ENCODE data around the gene USP26.
"Not testable (repeated sequence)": the region's sequence is repeated elsewhere in the genome, so short reads cannot be mapped to it uniquely, and the experiment has no call there.

The USP26 gene

GRCh38 chrX:133054761-133055405 is 42.0 kb downstream of the USP26 start:
- ATAC-seq (no peak), DNase-seq (no peak)
- H3K9me3 Mint-ChIP-seq: no peaks in the 10 kb centered on the region
- no peak overlapping the region for H3K27ac Mint-ChIP-seq
- H3K4me3 Mint-ChIP-seq: no peak overlapping the region
- H3K27me3 Mint-ChIP-seq: peaks cover 3% of the 10 kb centered on the region
- no peaks in the 10 kb centered on the region for H3K36me3 Mint-ChIP-seq (ENCODE audit: low read depth)
- no peaks in the 10 kb centered on the region for H3K4me1 Mint-ChIP-seq

- Mint-ChIP-seq H3K36me3 (ENCODE audit: low read depth) (no peaks in the 10 kb centered on the region), H3K27ac (no peak overlapping the region), H3K4me3 (no peak overlapping the region), H3K4me1 (no peaks in the 10 kb centered on the region), H3K9me3 (no peaks in the 10 kb centered on the region), H3K27me3 (peaks cover 2% of the 10 kb centered on the region)
- ATAC-seq (no peak), DNase-seq (no peak)
Observed at GRCh38 chrX:133053861-133054598, 42.9 kb downstream of the USP26 start.

- H3K27ac Mint-ChIP-seq: no peak overlapping the region
- no peak for DNase-seq
- peaks cover 1% of the 10 kb centered on the region for H3K27me3 Mint-ChIP-seq
- no peaks in the 10 kb centered on the region for H3K4me1 Mint-ChIP-seq
- no peak overlapping the region for H3K4me3 Mint-ChIP-seq
- no peaks in the 10 kb centered on the region for H3K9me3 Mint-ChIP-seq
- ATAC-seq: no peak
- no peaks in the 10 kb centered on the region for H3K36me3 Mint-ChIP-seq (ENCODE audit: low read depth)
Observed at GRCh38 chrX:133048751-133049150, 48.2 kb downstream of the USP26 start.

GRCh38 chrX:133046601-133047000 is 50.3 kb downstream of the USP26 start:
- Mint-ChIP-seq H3K27ac (no peak overlapping the region), H3K4me3 (no peak overlapping the region), H3K9me3 (no peaks in the 10 kb centered on the region), H3K4me1 (no peaks in the 10 kb centered on the region), H3K27me3 (no peaks in the 10 kb centered on the region), H3K36me3 (ENCODE audit: low read depth) (no peaks in the 10 kb centered on the region)
- DNase-seq: no peak
- no peak for ATAC-seq

- Mint-ChIP-seq H3K27ac (no peak overlapping the region), H3K36me3 (ENCODE audit: low read depth) (no peaks in the 10 kb centered on the region), H3K4me1 (no peaks in the 10 kb centered on the region), H3K9me3 (no peaks in the 10 kb centered on the region), H3K27me3 (no peaks in the 10 kb centered on the region), H3K4me3 (no peak overlapping the region)
- DNase-seq: no peak
- no peak for ATAC-seq
Observed at GRCh38 chrX:133045986-133046385, 50.9 kb downstream of the USP26 start.

- H3K4me1 Mint-ChIP-seq; H3K9me3 Mint-ChIP-seq; H3K27ac Mint-ChIP-seq; H3K36me3 Mint-ChIP-seq (ENCODE audit: low read depth); DNase-seq; ATAC-seq; H3K27me3 Mint-ChIP-seq; H3K4me3 Mint-ChIP-seq: not testable (repeated sequence)
Observed at GRCh38 chrX:133044145-133044786, 52.6 kb downstream of the USP26 start.

GRCh38 chrX:133042260-133042659 is 54.6 kb downstream of the USP26 start:
- Mint-ChIP-seq H3K4me3 (no peak overlapping the region), H3K4me1 (no peaks in the 10 kb centered on the region)
- ATAC-seq: no peak

GRCh38 chrX:133033010-133033409 is 63.9 kb downstream of the USP26 start:
- no peak overlapping the region for H3K4me3 Mint-ChIP-seq
- no peaks in the 10 kb centered on the region for H3K9me3 Mint-ChIP-seq
- H3K36me3 Mint-ChIP-seq (ENCODE audit: low read depth): no peaks in the 10 kb centered on the region
- H3K27me3 Mint-ChIP-seq: peaks cover 2% of the 10 kb centered on the region
- H3K27ac Mint-ChIP-seq: no peak overlapping the region
- H3K4me1 Mint-ChIP-seq: no peaks in the 10 kb centered on the region
- no peak for DNase-seq
- ATAC-seq: no peak

More at GRCh38 chrX:133042260-133042659, 54.6 kb downstream of the USP26 start:
- no peak overlapping the region for H3K27ac Mint-ChIP-seq
- no peaks in the 10 kb centered on the region for H3K36me3 Mint-ChIP-seq (ENCODE audit: low read depth)
- peaks cover 7% of the 10 kb centered on the region for H3K27me3 Mint-ChIP-seq
- no peak for DNase-seq
- peaks cover 4% of the 10 kb centered on the region for H3K9me3 Mint-ChIP-seq

- DNase-seq (no peak), ATAC-seq (no peak)
- Mint-ChIP-seq H3K27me3 (no peaks in the 10 kb centered on the region), H3K4me1 (no peaks in the 10 kb centered on the region), H3K36me3 (ENCODE audit: low read depth) (no peaks in the 10 kb centered on the region), H3K4me3 (no peak overlapping the region), H3K27ac (no peak overlapping the region), H3K9me3 (no peaks in the 10 kb centered on the region)
Observed at GRCh38 chrX:133018229-133018628, 78.7 kb downstream of the USP26 start.

GRCh38 chrX:133007458-133007857 is 89.5 kb downstream of the USP26 start:
- Mint-ChIP-seq H3K4me1 (no peaks in the 10 kb centered on the region), H3K27me3 (peaks cover 3% of the 10 kb centered on the region), H3K36me3 (ENCODE audit: low read depth) (no peaks in the 10 kb centered on the region), H3K4me3 (no peak overlapping the region), H3K9me3 (no peaks in the 10 kb centered on the region), H3K27ac (no peak overlapping the region)
- no peak for ATAC-seq
- DNase-seq: no peak

- Mint-ChIP-seq H3K4me1 (no peaks in the 10 kb centered on the region), H3K36me3 (ENCODE audit: low read depth) (no peaks in the 10 kb centered on the region), H3K9me3 (no peaks in the 10 kb centered on the region), H3K4me3 (no peak overlapping the region), H3K27me3 (peaks cover 3% of the 10 kb centered on the region), H3K27ac (no peak overlapping the region)
- DNase-seq: no peak
- ATAC-seq: no peak
Observed at GRCh38 chrX:133005616-133006015, 91.3 kb downstream of the USP26 start.

- Mint-ChIP-seq H3K4me1 (no peaks in the 10 kb centered on the region), H3K9me3 (no peaks in the 10 kb centered on the region), H3K4me3 (no peak overlapping the region), H3K36me3 (ENCODE audit: low read depth) (no peaks in the 10 kb centered on the region), H3K27me3 (peaks cover 3% of the 10 kb centered on the region), H3K27ac (no peak overlapping the region)
- no peak for DNase-seq
- ATAC-seq: no peak
Observed at GRCh38 chrX:133005042-133005441, 91.9 kb downstream of the USP26 start.

GRCh38 chrX:132999209-132999608 is 97.7 kb downstream of the USP26 start:
- H3K4me1 Mint-ChIP-seq: no peaks in the 10 kb centered on the region
- H3K4me3 Mint-ChIP-seq: no peak overlapping the region
- DNase-seq (no peak), ATAC-seq (no peak)
- H3K36me3 Mint-ChIP-seq (ENCODE audit: low read depth): no peaks in the 10 kb centered on the region
- no peak overlapping the region for H3K27ac Mint-ChIP-seq
- H3K9me3 Mint-ChIP-seq: no peaks in the 10 kb centered on the region
- H3K27me3 Mint-ChIP-seq: peaks cover 3% of the 10 kb centered on the region

GRCh38 chrX:132990835-132991234 is 106.1 kb downstream of the USP26 start:
- Mint-ChIP-seq H3K27me3 (no peaks in the 10 kb centered on the region), H3K9me3 (no peaks in the 10 kb centered on the region)

GRCh38 chrX:132986556-132986955 is 110.4 kb downstream of the USP26 start:
- Mint-ChIP-seq H3K9me3 (no peaks in the 10 kb centered on the region), H3K27me3 (peaks cover 8% of the 10 kb centered on the region), H3K4me3 (no peak overlapping the region), H3K27ac (no peak overlapping the region), H3K4me1 (no peaks in the 10 kb centered on the region), H3K36me3 (ENCODE audit: low read depth) (no peaks in the 10 kb centered on the region)
- no peak for ATAC-seq
- no peak for DNase-seq

More at GRCh38 chrX:132990835-132991234, 106.1 kb downstream of the USP26 start:
- Mint-ChIP-seq H3K4me3 (no peak overlapping the region), H3K27ac (no peak overlapping the region), H3K4me1 (no peaks in the 10 kb centered on the region), H3K36me3 (ENCODE audit: low read depth) (no peaks in the 10 kb centered on the region)
- no peak for DNase-seq
- no peak for ATAC-seq
